Measurements from ENCODE around the gene DCAF4. TPM values are rescaled to one million over a fixed set of nuclear protein-coding genes. Genes with fewer than 3 reads are reported as not detected.
"Not testable (repeated sequence)": the region's sequence is repeated elsewhere in the genome, so short reads cannot be mapped to it uniquely, and the experiment has no call there.

Gene DCAF4
- total RNA-seq, 1 donor, result 21.0 TPM

GRCh38 chr14:72952171-72952570 lies 25.9 kb downstream of the DCAF4 start:
- H3K36me3 ChIP-seq (ENCODE audit: insufficient read depth, low read length), result peaks cover 21% of the 10 kb centered on the region
- H3K4me2 ChIP-seq (ENCODE audit: insufficient read depth, low read length), result no peak overlapping the region
- no peaks in the 10 kb centered on the region for H3K9me3 ChIP-seq (ENCODE audit: low read depth, low read length)
- DNase-seq (ENCODE audit: insufficient read length, low spot score, missing footprints), result no peak
- no peaks in the 10 kb centered on the region for H3K79me2 ChIP-seq (ENCODE audit: insufficient read depth, low read length)
- H3K27me3 ChIP-seq (ENCODE audit: insufficient read depth, low read length), result no peaks in the 10 kb centered on the region
- H3K4me1 ChIP-seq (ENCODE audit: insufficient read depth, low read length), result no peaks in the 10 kb centered on the region
- H4K20me1 ChIP-seq (ENCODE audit: insufficient read depth, low read length), result no peaks in the 10 kb centered on the region
- H3K27ac ChIP-seq (ENCODE audit: low read depth, low read length), result no peak overlapping the region
- H2AFZ ChIP-seq (ENCODE audit: low read length), result no peak overlapping the region
- TF ChIP-seq CTCF (IDR thresholded peaks at IDR 0.05; ENCODE audit: extremely low read depth, low read depth, low read length), result no peak
- no peak overlapping the region for H3K4me3 ChIP-seq (ENCODE audit: insufficient read depth, low read length)

DNA sequence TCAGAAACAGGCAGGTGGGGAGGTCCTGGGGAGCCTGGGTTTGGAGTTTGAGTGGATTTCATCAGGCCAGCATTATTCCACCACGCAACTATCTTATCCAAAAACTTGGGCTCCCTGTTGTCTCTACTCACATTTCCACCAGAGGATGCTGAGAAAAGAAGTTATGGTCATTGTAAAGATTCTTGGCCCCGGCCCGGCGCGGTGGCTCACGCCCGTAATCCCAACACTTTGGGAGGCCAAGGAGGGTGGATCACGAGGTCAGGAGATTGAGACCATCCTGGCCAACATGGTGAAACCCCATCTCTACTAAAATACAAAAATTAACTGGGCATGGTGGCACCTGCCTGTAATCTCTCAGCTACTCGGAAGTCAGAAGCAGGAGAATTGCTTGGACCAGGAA lies 30.5 kb downstream of the DCAF4 start:
- peaks cover 29% of the 10 kb centered on the region for H3K36me3 ChIP-seq (ENCODE audit: insufficient read depth, low read length)
- not testable (repeated sequence) for H3K4me3 ChIP-seq (ENCODE audit: insufficient read depth, low read length); H3K4me2 ChIP-seq (ENCODE audit: insufficient read depth, low read length); H3K79me2 ChIP-seq (ENCODE audit: insufficient read depth, low read length); H3K27me3 ChIP-seq (ENCODE audit: insufficient read depth, low read length); DNase-seq (ENCODE audit: insufficient read length, low spot score, missing footprints); H3K4me1 ChIP-seq (ENCODE audit: insufficient read depth, low read length); H4K20me1 ChIP-seq (ENCODE audit: insufficient read depth, low read length); H2AFZ ChIP-seq (ENCODE audit: low read length); H3K9me3 ChIP-seq (ENCODE audit: low read depth, low read length); H3K27ac ChIP-seq (ENCODE audit: low read depth, low read length)

DNA sequence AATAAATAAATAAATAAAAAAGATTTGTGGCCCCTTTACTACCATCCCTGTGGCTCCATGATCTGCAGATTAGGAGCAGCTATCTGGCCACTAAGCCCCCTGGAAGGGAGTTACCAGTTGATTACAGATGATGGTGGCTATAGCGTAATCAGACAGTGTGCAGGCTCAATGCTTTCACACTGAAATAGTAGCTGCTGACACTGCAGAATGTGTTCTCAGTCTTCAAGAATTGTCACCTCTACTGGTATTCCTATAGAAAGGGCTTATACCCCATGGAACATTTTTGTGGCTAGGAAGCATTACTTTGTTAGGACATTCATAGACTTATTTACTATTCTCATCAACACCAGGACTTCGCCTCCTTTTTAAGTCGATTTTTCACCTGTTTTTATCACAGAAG lies 30.9 kb downstream of the DCAF4 start:
- Histone ChIP-seq H3K4me1 (ENCODE audit: insufficient read depth, low read length) (no peaks in the 10 kb centered on the region), H3K4me3 (ENCODE audit: insufficient read depth, low read length) (no peak overlapping the region), H2AFZ (ENCODE audit: low read length) (no peak overlapping the region), H3K9me3 (ENCODE audit: low read depth, low read length) (no peaks in the 10 kb centered on the region), H3K4me2 (ENCODE audit: insufficient read depth, low read length) (no peak overlapping the region), H3K27ac (ENCODE audit: low read depth, low read length) (no peak overlapping the region), H4K20me1 (ENCODE audit: insufficient read depth, low read length) (no peaks in the 10 kb centered on the region), H3K36me3 (ENCODE audit: insufficient read depth, low read length) (peaks cover 27% of the 10 kb centered on the region), H3K27me3 (ENCODE audit: insufficient read depth, low read length) (no peaks in the 10 kb centered on the region), H3K79me2 (ENCODE audit: insufficient read depth, low read length) (no peaks in the 10 kb centered on the region)
- no peak for TF ChIP-seq CTCF (IDR thresholded peaks at IDR 0.05; ENCODE audit: extremely low read depth, low read depth, low read length)
- DNase-seq (ENCODE audit: insufficient read length, low spot score, missing footprints), result no peak

DNA sequence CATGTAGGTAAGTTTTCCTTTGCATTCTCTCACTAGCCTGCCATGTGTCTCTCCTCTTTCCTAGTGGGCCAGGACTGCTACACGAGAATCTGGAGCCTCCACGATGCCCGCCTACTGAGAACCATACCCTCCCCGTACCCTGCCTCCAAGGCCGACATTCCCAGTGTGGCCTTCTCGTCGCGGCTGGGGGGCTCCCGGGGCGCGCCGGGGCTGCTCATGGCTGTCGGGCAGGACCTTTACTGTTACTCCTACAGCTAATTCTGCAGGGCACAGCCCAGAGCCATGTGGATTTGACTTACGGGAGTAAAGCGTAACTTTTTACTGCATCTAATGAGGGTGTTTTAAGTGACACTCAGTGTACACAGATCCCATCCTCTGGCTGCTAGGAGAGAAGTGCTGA lies 32.3 kb downstream of the DCAF4 start:
- no peaks in the 10 kb centered on the region for H3K79me2 ChIP-seq (ENCODE audit: insufficient read depth, low read length)

GRCh38 chr14:72961016-72961415 lies 34.8 kb downstream of the DCAF4 start:
- H3K79me2 ChIP-seq (ENCODE audit: insufficient read depth, low read length); H3K27ac ChIP-seq (ENCODE audit: low read depth, low read length): not testable (repeated sequence)

More for the DNA sequence above, 32.3 kb downstream of the DCAF4 start:
- Histone ChIP-seq H3K36me3 (ENCODE audit: insufficient read depth, low read length) (peaks cover 25% of the 10 kb centered on the region), H3K4me2 (ENCODE audit: insufficient read depth, low read length) (no peak overlapping the region), H3K9me3 (ENCODE audit: low read depth, low read length) (no peaks in the 10 kb centered on the region), H3K4me1 (ENCODE audit: insufficient read depth, low read length) (no peaks in the 10 kb centered on the region), H2AFZ (ENCODE audit: low read length) (no peak overlapping the region), H3K4me3 (ENCODE audit: insufficient read depth, low read length) (no peak overlapping the region), H4K20me1 (ENCODE audit: insufficient read depth, low read length) (no peaks in the 10 kb centered on the region), H3K27ac (ENCODE audit: low read depth, low read length) (no peak overlapping the region), H3K27me3 (ENCODE audit: insufficient read depth, low read length) (no peaks in the 10 kb centered on the region)
- TF ChIP-seq CTCF (IDR thresholded peaks at IDR 0.05; ENCODE audit: extremely low read depth, low read depth, low read length), result no peak
- DNase-seq (ENCODE audit: insufficient read length, low spot score, missing footprints), result no peak

More at GRCh38 chr14:72961016-72961415, 34.8 kb downstream of the DCAF4 start:
- H4K20me1 ChIP-seq (ENCODE audit: insufficient read depth, low read length); H3K4me2 ChIP-seq (ENCODE audit: insufficient read depth, low read length); H3K4me1 ChIP-seq (ENCODE audit: insufficient read depth, low read length); DNase-seq (ENCODE audit: insufficient read length, low spot score, missing footprints); H3K4me3 ChIP-seq (ENCODE audit: insufficient read depth, low read length); H3K9me3 ChIP-seq (ENCODE audit: low read depth, low read length); H3K27me3 ChIP-seq (ENCODE audit: insufficient read depth, low read length); H2AFZ ChIP-seq (ENCODE audit: low read length): not testable (repeated sequence)
- H3K36me3 ChIP-seq (ENCODE audit: insufficient read depth, low read length), result peaks cover 17% of the 10 kb centered on the region

Measured in osteoblast (primary cell).